Trophoblast cell (in vitro differentiated cells and primary cell): Measurements from ENCODE around the gene ME3.

Source experiments
- DNase-seq, 2 donors: peaks; one replicate each; pipeline ENCODE4 v3.0.0-alpha.2; 2016
- H2AFZ ChIP-seq: 2 replicates; pipeline ENCODE4 v1.6.1; 2013; ENCODE audit warnings: low read length, moderate library complexity, mild to moderate bottlenecking; ENCODE audit not compliant: insufficient read depth, poor library complexity
- H2AK5ac ChIP-seq: 2 replicates; pipeline ENCODE4 v1.6.1; 2013; ENCODE audit warnings: mild to moderate bottlenecking, low read length
- H2BK120ac ChIP-seq: 2 replicates; pipeline ENCODE4 v1.6.1; 2013; ENCODE audit warnings: low read length, mild to moderate bottlenecking, moderate library complexity; ENCODE audit not compliant: insufficient read depth, poor library complexity
- H2BK12ac ChIP-seq: 2 replicates; pipeline ENCODE4 v1.6.1; 2013; ENCODE audit warnings: mild to moderate bottlenecking, low read length, moderate library complexity
- H2BK5ac ChIP-seq: 2 replicates; pipeline ENCODE4 v1.6.1; 2013; ENCODE audit warnings: low read length, low read depth, moderate library complexity, mild to moderate bottlenecking; ENCODE audit not compliant: poor library complexity
- H3K14ac ChIP-seq: 2 replicates; pipeline ENCODE4 v1.6.1; 2013; ENCODE audit warnings: mild to moderate bottlenecking, low read length
- H3K18ac ChIP-seq: 2 replicates; pipeline ENCODE4 v1.6.1; 2013; ENCODE audit warnings: mild to moderate bottlenecking, low read length
- H3K23ac ChIP-seq: 2 replicates; pipeline ENCODE4 v1.6.1; 2013; ENCODE audit warnings: low read length
- H3K27ac ChIP-seq: 2 replicates; pipeline ENCODE4 v1.5.1; 2013; ENCODE audit warnings: low read depth, mild to moderate bottlenecking, inconsistent platforms, low read length, moderate library complexity
- H3K27me3 ChIP-seq: 2 replicates; pipeline ENCODE4 v1.6.1; 2013; ENCODE audit warnings: inconsistent platforms, mild to moderate bottlenecking, low read length, moderate library complexity; ENCODE audit not compliant: insufficient read depth
- H3K36me3 ChIP-seq, 2 experiments: 1 replicate in 1 of 2; 2 replicates in 1 of 2; pipeline ENCODE4 v1.6.1; 2013; ENCODE audit warnings: low read length in 2 of 2, mild to moderate bottlenecking in 2 of 2, moderate library complexity in 1 of 2; ENCODE audit not compliant: insufficient read depth in 2 of 2, control insufficient read depth in 1 of 2
- H3K4ac ChIP-seq: 2 replicates; pipeline ENCODE4 v1.6.1; 2013; ENCODE audit warnings: low read depth, mild to moderate bottlenecking, low read length, moderate library complexity
- H3K4me1 ChIP-seq, 2 experiments: 1 replicate in 1 of 2; 2 replicates in 1 of 2; pipeline ENCODE4 v1.6.1; 2013; ENCODE audit warnings: low read length in 2 of 2, mild to moderate bottlenecking in 2 of 2, moderate library complexity in 1 of 2; ENCODE audit not compliant: insufficient read depth in 2 of 2, control insufficient read depth in 1 of 2
- H3K4me2 ChIP-seq: 2 replicates; pipeline ENCODE4 v1.6.1; 2013; ENCODE audit warnings: inconsistent platforms, mild to moderate bottlenecking, low read length, moderate library complexity
- H3K4me3 ChIP-seq: 2 replicates; pipeline ENCODE4 v1.5.1; 2013; ENCODE audit warnings: mild to moderate bottlenecking, low read depth, low read length, inconsistent platforms
- H3K79me1 ChIP-seq: one replicate; pipeline ENCODE4 v1.6.1; 2013; ENCODE audit warnings: low read length
- H3K79me2 ChIP-seq: 2 replicates; pipeline ENCODE4 v1.6.1; 2013; ENCODE audit warnings: low read length, mild to moderate bottlenecking; ENCODE audit not compliant: control insufficient read depth, insufficient read depth, poor library complexity
- H3K9ac ChIP-seq: 2 replicates; pipeline ENCODE4 v1.6.1; 2013; ENCODE audit warnings: mild to moderate bottlenecking, low read length
- H3K9me3 ChIP-seq: 2 replicates; pipeline ENCODE4 v1.6.1; 2013; ENCODE audit warnings: low read depth, mild to moderate bottlenecking, control low read depth, inconsistent platforms, low read length; ENCODE audit not compliant: insufficient read depth
- H4K12ac ChIP-seq: 2 replicates; pipeline ENCODE4 v1.6.1; 2013; ENCODE audit warnings: low read depth, mild to moderate bottlenecking, low read length, moderate library complexity
- H4K8ac ChIP-seq: 2 replicates; pipeline ENCODE4 v1.6.1; 2013; ENCODE audit warnings: low read depth, mild to moderate bottlenecking, low read length, moderate library complexity
- H4K91ac ChIP-seq: one replicate; pipeline ENCODE4 v1.6.1; 2013; ENCODE audit warnings: low read depth, mild to moderate bottlenecking, low read length, moderate library complexity
- WGBS: extraction: QIAGEN DNeasy Blood & Tissue Kit; methylation state at CpG from one replicate; pipeline ENCODE4 v1.1.7; 2013; ENCODE audit warnings: missing lambda C conversion rate; ENCODE audit not compliant: insufficient read length, insufficient coverage; ENCODE audit errors: extremely low coverage; 5-methylcytosine and 5-hydroxymethylcytosine counted together

The ME3 gene

GRCh38 chr11:86538223-86538548, 134.2 kb downstream of the ME3 start:
- Histone ChIP-seq H2BK12ac (no peak overlapping the region), H3K23ac (no peak overlapping the region), H2AK5ac (no peak overlapping the region), H3K4me3 (no peak overlapping the region), H3K4me1 (peaks cover 0 to 4% of the 10 kb centered on the region in 2 experiments), H2BK120ac (no peak overlapping the region), H2AFZ (no peak overlapping the region), H3K79me2 (no peaks in the 10 kb centered on the region), H3K4me2 (no peak overlapping the region), H3K9ac (no peak overlapping the region), H3K27me3 (no peaks in the 10 kb centered on the region), H3K14ac (no peak overlapping the region), H2BK5ac (no peak overlapping the region), H3K36me3 (no peaks in the 10 kb centered on the region), H3K27ac (no peak overlapping the region), H3K18ac (no peak overlapping the region), H3K4ac (no peak overlapping the region), H4K91ac (no peak overlapping the region), H3K79me1 (no peaks in the 10 kb centered on the region), H4K8ac (no peak overlapping the region), H3K9me3 (no peaks in the 10 kb centered on the region), H4K12ac (no peak overlapping the region)
- no CpG with 5 or more reads among the region's 3 CpGs for WGBS
- no peak for DNase-seq

DNA sequence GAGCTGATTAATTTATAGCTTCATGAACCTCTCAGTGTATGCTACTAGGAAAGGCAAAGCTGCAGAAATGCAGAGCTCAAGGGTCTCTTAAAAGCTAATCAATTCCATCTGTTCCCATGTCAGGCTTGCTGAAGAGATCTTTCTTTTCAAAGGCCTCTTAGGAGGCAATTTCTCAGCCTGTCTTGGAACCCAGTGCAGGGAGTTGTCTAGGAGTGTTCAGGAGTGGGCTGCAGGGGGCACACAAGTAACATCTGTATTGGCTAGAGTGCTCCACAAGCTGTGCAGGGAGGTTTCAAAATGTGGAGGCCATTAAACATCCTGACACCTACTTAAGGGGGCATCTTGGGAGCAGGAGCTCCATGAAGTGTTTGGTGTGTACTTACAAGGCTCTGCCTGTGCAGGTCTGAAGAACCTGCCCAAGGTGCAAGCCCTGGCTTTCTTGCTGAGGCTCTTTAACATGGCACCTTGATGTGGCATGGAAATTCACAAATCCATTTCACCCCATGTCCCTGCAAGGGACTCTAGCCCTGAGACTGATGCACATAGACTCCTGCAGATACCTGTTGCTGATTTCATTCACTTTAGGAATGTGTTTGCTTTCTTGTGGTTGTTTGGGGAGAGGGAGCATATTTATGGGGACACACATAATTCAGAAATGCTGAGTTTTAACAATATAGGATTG, 134.7 kb downstream of the ME3 start:
- H3K4me2 ChIP-seq: no peak overlapping the region

GRCh38 chr11:86535773-86536172, 136.6 kb downstream of the ME3 start:
- Histone ChIP-seq H3K14ac (no peak overlapping the region), H2AFZ (no peak overlapping the region), H3K18ac (no peak overlapping the region), H3K23ac (no peak overlapping the region), H2BK120ac (no peak overlapping the region), H3K27ac (no peak overlapping the region), H3K4ac (no peak overlapping the region), H2AK5ac (no peak overlapping the region), H2BK12ac (no peak overlapping the region), H4K91ac (no peak overlapping the region), H3K36me3 (no peaks in the 10 kb centered on the region), H3K9me3 (no peaks in the 10 kb centered on the region), H3K79me1 (no peaks in the 10 kb centered on the region), H3K4me1 (peaks cover 0 to 4% of the 10 kb centered on the region in 2 experiments), H3K27me3 (no peaks in the 10 kb centered on the region), H3K4me3 (no peak overlapping the region), H2BK5ac (no peak overlapping the region), H3K9ac (no peak overlapping the region), H3K79me2 (no peaks in the 10 kb centered on the region), H4K12ac (no peak overlapping the region), H4K8ac (no peak overlapping the region), H3K4me2 (no peak overlapping the region)
- DNase-seq: no peak

More for the DNA sequence above, 134.7 kb downstream of the ME3 start:
- no peaks in the 10 kb centered on the region for H3K9me3 ChIP-seq
- H2BK120ac ChIP-seq: no peak overlapping the region
- no peak overlapping the region for H4K91ac ChIP-seq
- no peak overlapping the region for H2AFZ ChIP-seq
- no peak overlapping the region for H4K8ac ChIP-seq
- no peak overlapping the region for H4K12ac ChIP-seq
- H3K79me2 ChIP-seq: no peaks in the 10 kb centered on the region
- no peak overlapping the region for H3K18ac ChIP-seq
- H3K4ac ChIP-seq: no peak overlapping the region
- no peak overlapping the region for H3K4me3 ChIP-seq
- H3K36me3 ChIP-seq: no peaks in the 10 kb centered on the region
- no peak overlapping the region for H2AK5ac ChIP-seq
- H2BK5ac ChIP-seq: no peak overlapping the region
- H3K79me1 ChIP-seq: no peaks in the 10 kb centered on the region
- no peak overlapping the region for H3K9ac ChIP-seq
- H3K4me1 ChIP-seq: peaks cover 0 to 4% of the 10 kb centered on the region in 2 experiments
- DNase-seq: no peak
- H3K23ac ChIP-seq: no peak overlapping the region
- no peak overlapping the region for H2BK12ac ChIP-seq
- no peak overlapping the region for H3K27ac ChIP-seq
- H3K14ac ChIP-seq: no peak overlapping the region
- no peaks in the 10 kb centered on the region for H3K27me3 ChIP-seq

DNA sequence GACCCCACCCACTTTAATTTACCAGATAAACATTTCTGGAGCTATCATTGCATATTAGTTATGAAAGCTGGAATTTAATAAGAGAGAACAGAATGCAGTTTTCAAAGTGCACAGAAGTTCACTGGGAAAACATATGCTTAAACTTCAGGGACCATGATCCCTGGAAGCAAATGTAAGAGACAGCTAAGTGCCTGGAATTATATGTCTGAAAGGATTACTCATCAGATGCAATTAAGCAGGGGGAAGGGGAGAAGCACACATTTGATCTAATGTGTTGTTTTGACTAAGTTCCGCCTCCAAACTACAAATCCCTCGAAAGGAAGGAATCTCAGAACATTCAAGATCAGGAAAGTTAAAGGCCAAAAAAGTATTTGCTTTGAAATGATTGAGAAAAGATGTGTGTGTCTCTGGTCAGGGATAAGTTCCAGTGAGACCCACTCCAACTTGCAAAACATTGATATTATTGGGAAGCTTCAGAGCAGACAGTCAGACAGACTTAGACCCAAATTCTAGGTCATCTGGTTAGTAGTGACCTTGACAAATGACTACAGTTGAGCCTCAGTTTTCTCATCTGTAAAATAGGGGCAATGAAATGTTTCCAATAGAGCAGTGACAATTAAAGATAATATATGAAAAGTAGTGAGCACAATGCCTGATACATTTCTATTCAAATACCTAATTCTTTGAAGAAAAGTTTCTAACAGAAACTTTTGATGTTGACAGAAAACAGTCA, 147.6 kb downstream of the ME3 start:
- Histone ChIP-seq H3K23ac (no peak overlapping the region), H3K79me1 (peaks cover 19% of the 10 kb centered on the region), H4K8ac (no peak overlapping the region), H4K91ac (no peak overlapping the region), H3K14ac (peak overlapping the region; percentile 37), H4K12ac (no peak overlapping the region), H3K27ac (peak overlapping the region; percentile 98), H2AFZ (no peak overlapping the region), H3K27me3 (no peaks in the 10 kb centered on the region), H3K36me3 (peaks cover 2 to 3% of the 10 kb centered on the region in 2 experiments), H2BK5ac (peak overlapping the region; percentile 42), H3K79me2 (no peaks in the 10 kb centered on the region), H3K4ac (no peak overlapping the region), H2BK120ac (peak overlapping the region; percentile 25), H3K4me1 (peaks cover 4 to 7% of the 10 kb centered on the region in 2 experiments), H2BK12ac (no peak overlapping the region), H2AK5ac (no peak overlapping the region), H3K9ac (no peak overlapping the region), H3K9me3 (peaks cover 8% of the 10 kb centered on the region), H3K4me3 (no peak overlapping the region), H3K4me2 (peak overlapping the region; percentile 41), H3K18ac (no peak overlapping the region)
- no CpG with 5 or more reads among the region's 2 CpGs for WGBS
- DNase-seq: peak in 1 of 2 donors; percentile 39
